CD14-positive monocyte (primary cell): ENCODE measurements around the gene PICK1. TPM values are rescaled to one million over a fixed set of nuclear protein-coding genes. Genes with fewer than 3 reads are reported as not detected.
A peak's percentile ranks its signal among the peaks of the same experiment; 100 is the strongest.

Experiments used
- DNase-seq, 3 donors: peaks; one replicate each; pipeline ENCODE4 v3.0.0-alpha.2; 2011 to 2022
- H2AFZ ChIP-seq: 2 replicates; pipeline ENCODE4 v1.6.0; 2012; ENCODE audit warnings: mild to moderate bottlenecking, low read depth, low read length, inconsistent platforms; ENCODE audit not compliant: insufficient read depth, poor library complexity, severe bottlenecking
- H3K27ac ChIP-seq, 2 donors: 1 replicate in 1 of 2; 2 replicates in 1 of 2; pipeline ENCODE4 v1.5.1; 2012 to 2013; ENCODE audit warnings: low read length in 2 of 2, control low read depth in 1 of 2, inconsistent platforms in 1 of 2, low read depth in 1 of 2, mild to moderate bottlenecking in 1 of 2
- H3K27me3 ChIP-seq, 2 donors: one replicate each; pipeline versions ENCODE4 v1.6.0 to v1.6.1; 2011 to 2013; ENCODE audit warnings: low read length in 2 of 2; ENCODE audit not compliant: control insufficient read depth in 2 of 2, insufficient read depth in 2 of 2
- H3K36me3 ChIP-seq, 2 donors: replicated peaks in 1 of 2; 1 replicate in 1 of 2; 2 replicates in 1 of 2; pipeline versions ENCODE4 v1.5.1 to v1.6.1; 2012 to 2013; ENCODE audit warnings: low read length in 2 of 2, control low read depth in 1 of 2, inconsistent platforms in 1 of 2, mild to moderate bottlenecking in 1 of 2; ENCODE audit not compliant: insufficient read depth in 2 of 2, control insufficient read depth in 1 of 2
- H3K4me1 ChIP-seq, 2 donors: 1 replicate in 1 of 2; 2 replicates in 1 of 2; pipeline versions ENCODE4 v1.5.1 to v1.6.1; 2012 to 2013; ENCODE audit warnings: low read length in 2 of 2, control low read depth in 1 of 2, inconsistent platforms in 1 of 2, mild to moderate bottlenecking in 1 of 2, moderate library complexity in 1 of 2; ENCODE audit not compliant: insufficient read depth in 2 of 2, control insufficient read depth in 1 of 2
- H3K4me2 ChIP-seq: replicated peaks from 2 replicates; pipeline ENCODE3; 2012; ENCODE audit warnings: low read length, moderate library complexity, mild to moderate bottlenecking; ENCODE audit not compliant: poor library complexity, severe bottlenecking; ENCODE audit errors: extremely low read depth
- H3K4me3 ChIP-seq, 3 experiments: fragments of 200-600 bp in 1 of 3; sonication (generic) in 1 of 3; replicated peaks in 1 of 3; 1 replicate in 2 of 3; 2 replicates in 1 of 3; pipeline ENCODE4 v1.5.1; 2011 to 2013; ENCODE audit warnings: low read length in 3 of 3, mild to moderate bottlenecking in 3 of 3, control low read depth in 2 of 3, low read depth in 2 of 3, inconsistent platforms in 1 of 3, moderate library complexity in 1 of 3
- H3K79me2 ChIP-seq: 2 replicates; pipeline ENCODE4 v1.6.0; 2012; ENCODE audit warnings: mild to moderate bottlenecking, control low read depth, inconsistent platforms, low read length, moderate library complexity; ENCODE audit not compliant: insufficient read depth
- H3K9ac ChIP-seq: 2 replicates; pipeline ENCODE4 v1.6.0; 2017; ENCODE audit warnings: low read length, mild to moderate bottlenecking; ENCODE audit not compliant: insufficient read depth, poor library complexity, severe bottlenecking
- H3K9me3 ChIP-seq, 2 donors: replicated peaks in 1 of 2; 1 replicate in 1 of 2; 2 replicates in 1 of 2; pipeline versions ENCODE4 v1.5.1 to v1.6.1; 2012 to 2013; ENCODE audit warnings: low read length in 2 of 2, control low read depth in 1 of 2; ENCODE audit not compliant: control insufficient read depth in 1 of 2, insufficient read depth in 1 of 2
- H4K20me1 ChIP-seq: 2 replicates; pipeline ENCODE4 v1.6.0; 2012; ENCODE audit warnings: mild to moderate bottlenecking, low read length, control low read depth, moderate library complexity; ENCODE audit not compliant: insufficient read depth
- H3K27ac Mint-ChIP-seq, 7 donors: one replicate each; pipeline ENCODE4 v1.8.0; 2020; ENCODE audit warnings: mild to moderate bottlenecking in 7 of 7, mixed read lengths in 7 of 7, moderate library complexity in 6 of 7, inconsistent platforms in 2 of 7
- H3K27me3 Mint-ChIP-seq, 3 donors: one replicate each; pipeline ENCODE4 v1.8.0; 2021 to 2022; ENCODE audit warnings: low read depth in 3 of 3, mild to moderate bottlenecking in 3 of 3, mixed read lengths in 3 of 3, moderate library complexity in 3 of 3, inconsistent platforms in 1 of 3
- H3K36me3 Mint-ChIP-seq, 2 donors: one replicate each; pipeline ENCODE4 v1.8.0; 2020; ENCODE audit warnings: mixed read lengths in 2 of 2, inconsistent platforms in 1 of 2, mild to moderate bottlenecking in 1 of 2
- H3K4me1 Mint-ChIP-seq: one replicate; pipeline ENCODE4 v1.8.0; 2020; ENCODE audit warnings: mild to moderate bottlenecking, mixed read lengths
- H3K4me3 Mint-ChIP-seq, 2 donors: one replicate each; pipeline ENCODE4 v1.8.0; 2020; ENCODE audit warnings: mild to moderate bottlenecking in 2 of 2, mixed read lengths in 2 of 2, moderate library complexity in 1 of 2
- H3K9me3 Mint-ChIP-seq, 7 donors: one replicate each; pipeline ENCODE4 v1.8.0; 2020 to 2022; ENCODE audit warnings: mixed read lengths in 7 of 7, mild to moderate bottlenecking in 6 of 7, moderate library complexity in 6 of 7, inconsistent platforms in 2 of 7
- WGBS: methylation state at CpG from one replicate; pipeline ENCODE4 v1.1.5; 2013; ENCODE audit warnings: missing lambda C conversion rate; ENCODE audit not compliant: insufficient coverage; 5-methylcytosine and 5-hydroxymethylcytosine counted together
- intact Hi-C, 2 donors: fragments of 100-400 bp; cut with micrococcal nuclease; formaldehyde crosslinking; loops; one replicate each; pipeline versions ENCODE4 v1.15.0 to v1.15.1; 2023
- polyA plus RNA-seq, 3 donors: library from polyadenylated mRNA; depleted of rRNA in 1 of 3; unstranded in 2 of 3; stranded (reverse) in 1 of 3; fragments of 300-500 nt in 2 of 3; fragments of >200 nt in 1 of 3; fragmentation: Illumina TruSeq in 2 of 3; gene quantifications; 1 replicate in 2 of 3; 2 replicates in 1 of 3; pipeline ENCODE4 v1.2.3, GENCODE V29; 2012 to 2021
- TF ChIP-seq, protein P1 (sequence below): fragments of 200-600 bp; IDR thresholded peaks from one replicate; pipeline ENCODE4 v1.8.0; 2022; ENCODE audit warnings: antibody characterized with exemption, mild to moderate bottlenecking

Gene PICK1
- polyA plus RNA-seq, 3 donors: 6.4 to 16.9 (median 7.2) TPM

DNA sequence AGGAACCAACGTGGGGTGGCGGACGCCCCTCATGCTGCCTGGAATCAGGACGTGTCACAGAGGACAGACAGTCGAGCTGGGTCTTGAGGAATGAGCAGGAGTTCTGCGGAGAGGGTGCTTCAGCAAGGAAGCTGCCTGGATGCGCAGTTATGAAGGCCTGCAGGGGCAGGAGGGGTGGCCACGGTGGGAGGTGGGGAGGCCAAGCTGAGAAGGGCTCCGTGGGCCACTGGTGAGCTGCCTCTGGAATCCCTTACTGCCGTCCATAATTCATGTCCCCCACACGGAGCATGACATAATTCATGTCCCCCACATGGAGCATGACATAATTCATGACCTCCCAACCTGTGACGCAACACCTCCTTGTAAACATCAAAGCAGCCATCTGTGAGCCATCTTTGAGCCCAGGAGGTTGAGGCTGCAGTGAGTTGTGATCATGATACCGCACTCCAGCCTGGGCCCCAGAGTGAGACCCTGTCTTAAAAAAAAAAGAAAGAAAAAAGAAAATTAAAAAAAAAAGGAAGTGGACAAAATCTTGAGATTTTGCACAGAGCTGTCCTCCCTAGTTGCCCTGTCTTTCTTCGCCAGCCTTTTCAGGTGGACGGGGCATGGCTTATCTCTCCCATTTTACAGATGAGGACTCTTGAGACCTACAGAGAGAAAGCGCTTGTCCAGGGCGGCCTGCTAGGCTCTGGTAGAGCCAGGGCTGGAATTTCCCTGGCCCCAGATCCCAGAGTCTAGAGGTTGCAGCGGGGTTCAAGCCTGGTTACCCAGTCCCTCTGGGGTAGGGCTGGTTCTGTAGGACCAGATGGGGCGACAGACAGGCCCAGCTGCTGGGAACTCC lies 24.3 kb upstream of the PICK1 start:
- no peak overlapping the region for H3K4me3 Mint-ChIP-seq
- DNase-seq: peak in 1 of 3 donors; percentile 40
- H2AFZ ChIP-seq: peak overlapping the region; percentile 73
- H3K36me3 Mint-ChIP-seq: no peaks in the 10 kb centered on the region
- no peak overlapping the region for H3K4me3 ChIP-seq
- TF ChIP-seq, protein P1, sequence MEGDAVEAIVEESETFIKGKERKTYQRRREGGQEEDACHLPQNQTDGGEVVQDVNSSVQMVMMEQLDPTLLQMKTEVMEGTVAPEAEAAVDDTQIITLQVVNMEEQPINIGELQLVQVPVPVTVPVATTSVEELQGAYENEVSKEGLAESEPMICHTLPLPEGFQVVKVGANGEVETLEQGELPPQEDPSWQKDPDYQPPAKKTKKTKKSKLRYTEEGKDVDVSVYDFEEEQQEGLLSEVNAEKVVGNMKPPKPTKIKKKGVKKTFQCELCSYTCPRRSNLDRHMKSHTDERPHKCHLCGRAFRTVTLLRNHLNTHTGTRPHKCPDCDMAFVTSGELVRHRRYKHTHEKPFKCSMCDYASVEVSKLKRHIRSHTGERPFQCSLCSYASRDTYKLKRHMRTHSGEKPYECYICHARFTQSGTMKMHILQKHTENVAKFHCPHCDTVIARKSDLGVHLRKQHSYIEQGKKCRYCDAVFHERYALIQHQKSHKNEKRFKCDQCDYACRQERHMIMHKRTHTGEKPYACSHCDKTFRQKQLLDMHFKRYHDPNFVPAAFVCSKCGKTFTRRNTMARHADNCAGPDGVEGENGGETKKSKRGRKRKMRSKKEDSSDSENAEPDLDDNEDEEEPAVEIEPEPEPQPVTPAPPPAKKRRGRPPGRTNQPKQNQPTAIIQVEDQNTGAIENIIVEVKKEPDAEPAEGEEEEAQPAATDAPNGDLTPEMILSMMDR: no peak
- H3K4me1 Mint-ChIP-seq: peaks cover 20% of the 10 kb centered on the region
- H3K27me3 ChIP-seq: no peaks in the 10 kb centered on the region
- no peak overlapping the region for H3K9ac ChIP-seq
- H3K4me2 ChIP-seq: no peak overlapping the region
- no peaks in the 10 kb centered on the region for H3K36me3 ChIP-seq
- H4K20me1 ChIP-seq: no peaks in the 10 kb centered on the region
- peak overlapping the region in 1 of 7 donors; percentile 27 for H3K27ac Mint-ChIP-seq
- 83% methylated on average over 14 of the region's 19 CpGs for WGBS
- H3K27ac ChIP-seq: no peak overlapping the region
- peaks cover 0 to 3% (median 0%) of the 10 kb centered on the region in 7 donors for H3K9me3 Mint-ChIP-seq
- H3K4me1 ChIP-seq: peaks cover 21 to 23% of the 10 kb centered on the region in 2 donors
- peaks cover 0 to 3% (median 2%) of the 10 kb centered on the region in 3 donors for H3K27me3 Mint-ChIP-seq
- intact Hi-C loops: no loop called here
- H3K9me3 ChIP-seq: no peaks in the 10 kb centered on the region
- no peaks in the 10 kb centered on the region for H3K79me2 ChIP-seq

DNA sequence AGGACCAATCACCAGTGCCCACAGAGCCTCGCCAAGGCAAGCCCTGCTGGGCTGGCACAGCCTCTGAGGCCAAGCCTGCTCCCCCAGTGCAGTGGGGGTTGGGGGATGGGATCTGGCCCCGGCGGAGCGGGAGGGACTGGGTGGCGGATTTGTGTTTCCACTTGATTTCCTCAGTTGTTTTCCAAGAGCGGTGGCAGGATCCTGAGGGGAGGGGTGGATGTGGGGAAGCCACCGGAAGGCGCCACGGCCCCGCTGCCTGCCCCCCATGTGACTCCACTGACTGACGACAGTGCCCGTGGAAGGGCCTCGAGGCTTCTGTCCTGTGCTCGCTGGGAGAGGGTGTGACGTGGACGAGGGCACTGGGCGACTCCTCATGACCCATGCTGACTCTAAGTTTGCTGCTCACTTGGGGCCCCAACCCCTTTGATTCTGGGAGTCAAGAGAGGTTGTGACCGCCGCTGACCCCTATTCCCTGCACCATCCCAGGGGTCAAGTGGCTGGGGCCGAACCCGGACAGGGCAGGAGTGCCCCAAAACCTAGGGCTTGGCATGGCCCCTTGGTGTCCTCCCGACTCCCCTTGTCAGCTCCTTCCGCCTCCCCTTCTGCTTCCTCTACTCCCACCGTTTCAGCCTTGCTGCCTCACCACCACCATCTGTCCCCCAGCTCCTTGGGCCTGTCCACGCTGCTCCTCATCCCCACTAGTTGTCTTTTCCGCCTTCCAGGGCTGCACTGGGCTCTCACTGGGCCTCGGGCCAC lies 23.5 kb upstream of the PICK1 start:
- no peaks in the 10 kb centered on the region for H3K36me3 ChIP-seq
- H3K27me3 ChIP-seq: no peaks in the 10 kb centered on the region
- peak overlapping the region in 1 of 2 donors; percentile 33 for H3K27ac ChIP-seq
- H3K27me3 Mint-ChIP-seq: peaks cover 0 to 3% (median 0%) of the 10 kb centered on the region in 3 donors
- peaks cover 0 to 3% (median 0%) of the 10 kb centered on the region in 7 donors for H3K9me3 Mint-ChIP-seq
- H3K36me3 Mint-ChIP-seq: no peaks in the 10 kb centered on the region
- peak overlapping the region; percentile 36 for H3K9ac ChIP-seq
- no peaks in the 10 kb centered on the region for H4K20me1 ChIP-seq
- H3K4me3 ChIP-seq: peak overlapping the region in 1 of 3 experiments; percentile 30
- H3K4me3 Mint-ChIP-seq: peak overlapping the region in 1 of 2 donors; percentile 79
- H3K4me1 Mint-ChIP-seq: peaks cover 20% of the 10 kb centered on the region
- H3K4me1 ChIP-seq: peaks cover 21 to 23% of the 10 kb centered on the region in 2 donors
- H2AFZ ChIP-seq: peak overlapping the region; percentile 73
- peak overlapping the region; percentile 37 for H3K4me2 ChIP-seq
- DNase-seq: no peak
- no peaks in the 10 kb centered on the region for H3K9me3 ChIP-seq
- peak overlapping the region in 5 of 7 donors; percentile 17 to 78 (median 62) for H3K27ac Mint-ChIP-seq
- WGBS: 79% methylated on average over 23 of the region's 27 CpGs
- TF ChIP-seq, protein P1: no peak
- intact Hi-C loops: no loop called here
- no peaks in the 10 kb centered on the region for H3K79me2 ChIP-seq
